ENCODE data around the gene KIF26A. TPM values are rescaled to one million over a fixed set of nuclear protein-coding genes. Genes with fewer than 3 reads are reported as not detected.
"Not testable (repeated sequence)": the region's sequence is repeated elsewhere in the genome, so short reads cannot be mapped to it uniquely, and the experiment has no call there.

KIF26A gene
- total RNA-seq, 2 donors from 2014 or later, result 5.6 to 14.1 TPM

GRCh38 chr14:104206281-104206904 lies 68.0 kb downstream of the KIF26A start:
- TF ChIP-seq CTCF (IDR thresholded peaks at IDR 0.05), result no peak
- no peak for DNase-seq (ENCODE audit: low spot score)
- Histone ChIP-seq H3K4me3 (no peak overlapping the region), H3K4me1 (no peaks in the 10 kb centered on the region), H3K9me3 (no peaks in the 10 kb centered on the region), H3K36me3 (no peaks in the 10 kb centered on the region), H3K27ac (no peak overlapping the region), H3K27me3 (no peaks in the 10 kb centered on the region)

DNA sequence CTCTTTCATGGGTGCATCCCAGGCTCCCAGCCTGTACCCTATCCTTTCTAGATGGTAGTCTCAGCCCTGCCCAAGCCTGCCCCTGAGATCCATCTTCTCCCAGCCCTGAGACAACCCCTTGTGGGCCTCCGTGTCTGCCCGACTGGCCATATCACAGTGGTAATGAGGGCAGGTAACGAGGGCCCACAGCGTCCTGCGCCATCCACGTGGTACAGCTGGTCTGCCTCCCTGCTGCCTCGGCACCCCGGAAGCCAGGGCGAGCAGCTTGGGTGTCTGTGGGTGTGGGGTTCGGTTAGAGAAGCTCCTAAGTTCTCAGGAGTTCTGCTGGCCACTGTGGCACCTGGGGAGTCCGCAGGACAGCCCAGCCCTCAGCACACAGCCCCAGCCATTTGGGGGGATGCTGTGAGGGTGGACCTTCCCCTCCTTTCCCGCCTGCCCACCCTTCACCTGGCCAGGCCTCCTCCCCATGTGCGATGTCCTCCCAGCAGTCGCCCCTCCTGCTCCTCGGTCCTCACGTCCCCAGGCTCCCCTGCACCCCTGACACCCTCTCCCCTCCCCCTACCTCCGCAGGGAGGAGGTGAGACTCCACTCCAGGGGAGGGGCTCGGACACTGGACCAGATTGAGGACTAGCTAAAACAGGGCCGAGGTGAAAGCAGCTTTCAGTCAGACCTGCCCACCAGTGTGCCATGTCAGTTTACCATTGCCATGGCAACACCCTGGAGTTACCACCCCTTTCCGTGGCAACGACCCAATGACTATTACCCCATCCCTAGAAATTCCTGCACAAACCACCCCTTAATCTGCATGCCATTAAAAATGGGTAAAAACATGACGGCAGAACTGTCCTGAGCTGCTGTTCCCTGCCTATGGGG lies 69.0 kb downstream of the KIF26A start:
- TF ChIP-seq CTCF (IDR thresholded peaks at IDR 0.05), result no peak
- Histone ChIP-seq H3K27ac (no peak overlapping the region), H3K36me3 (no peaks in the 10 kb centered on the region), H3K9me3 (no peaks in the 10 kb centered on the region), H3K4me1 (no peaks in the 10 kb centered on the region), H3K4me3 (no peak overlapping the region), H3K27me3 (no peaks in the 10 kb centered on the region)
- DNase-seq (ENCODE audit: low spot score), result no peak

DNA sequence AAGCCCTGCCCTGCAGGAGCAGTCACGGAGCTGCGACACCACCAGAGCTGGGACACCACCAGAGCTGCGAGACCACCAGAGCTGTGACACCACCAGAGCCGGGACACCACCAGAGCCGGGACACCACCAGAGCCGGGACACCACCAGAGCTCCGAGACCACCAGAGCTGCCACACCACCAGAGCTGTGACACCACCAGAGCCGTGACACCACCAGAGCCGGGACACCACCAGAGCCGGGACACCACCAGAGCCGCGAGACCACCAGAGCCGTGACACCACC lies 69.6 kb downstream of the KIF26A start:
- not testable (repeated sequence) for DNase-seq (ENCODE audit: low spot score); H3K4me3 ChIP-seq; H3K27ac ChIP-seq; H3K27me3 ChIP-seq; H3K9me3 ChIP-seq; H3K4me1 ChIP-seq; H3K36me3 ChIP-seq

DNA sequence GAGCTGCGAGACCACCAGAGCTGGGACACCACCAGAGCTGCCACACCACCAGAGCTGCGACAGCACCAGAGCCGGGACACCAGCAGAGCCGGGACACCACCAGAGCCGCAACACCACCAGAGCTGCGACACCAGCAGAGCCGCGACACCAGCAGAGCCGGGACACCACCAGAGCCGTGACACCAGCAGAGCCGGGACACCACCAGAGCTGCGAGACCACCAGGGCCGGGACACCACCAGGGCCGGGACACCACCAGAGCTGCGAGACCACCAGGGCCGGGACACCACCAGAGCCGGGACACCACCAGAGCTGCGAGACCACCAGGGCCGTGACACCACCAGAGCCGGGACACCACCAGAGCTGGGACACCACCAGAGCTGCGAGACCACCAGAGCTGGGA lies 69.9 kb downstream of the KIF26A start:
- not testable (repeated sequence) for H3K4me3 ChIP-seq; H3K27ac ChIP-seq; DNase-seq (ENCODE audit: low spot score); H3K27me3 ChIP-seq; H3K4me1 ChIP-seq; H3K9me3 ChIP-seq; H3K36me3 ChIP-seq

- H3K27me3 ChIP-seq; DNase-seq (ENCODE audit: low spot score); H3K4me1 ChIP-seq; H3K9me3 ChIP-seq; H3K36me3 ChIP-seq; H3K27ac ChIP-seq; H3K4me3 ChIP-seq: not testable (repeated sequence)
Observed at GRCh38 chr14:104209071-104209470, 70.7 kb downstream of the KIF26A start.

GRCh38 chr14:104209985-104210816 lies 71.8 kb downstream of the KIF26A start:
- no peaks in the 10 kb centered on the region for H3K4me1 ChIP-seq
- no peaks in the 10 kb centered on the region for H3K9me3 ChIP-seq
- no peak for DNase-seq (ENCODE audit: low spot score)
- H3K27me3 ChIP-seq, result no peaks in the 10 kb centered on the region
- H3K36me3 ChIP-seq, result no peaks in the 10 kb centered on the region
- H3K4me3 ChIP-seq, result no peak overlapping the region
- no peak overlapping the region for H3K27ac ChIP-seq
- TF ChIP-seq CTCF (IDR thresholded peaks at IDR 0.05), result no peak

GRCh38 chr14:104210817-104211195 lies 72.4 kb downstream of the KIF26A start:
- no peak for DNase-seq (ENCODE audit: low spot score)
- TF ChIP-seq CTCF (IDR thresholded peaks at IDR 0.05), result no peak
- no peak overlapping the region for H3K4me3 ChIP-seq
- no peak overlapping the region for H3K27ac ChIP-seq
- H3K4me1 ChIP-seq, result no peaks in the 10 kb centered on the region
- no peaks in the 10 kb centered on the region for H3K9me3 ChIP-seq
- H3K36me3 ChIP-seq, result no peaks in the 10 kb centered on the region
- H3K27me3 ChIP-seq, result no peaks in the 10 kb centered on the region

All from right atrium auricular region (tissue), 2 donors.